HepG2 (cell line): ENCODE measurements around the gene ARFGEF2. TPM values are rescaled to one million over a fixed set of nuclear protein-coding genes. Genes with fewer than 3 reads are reported as not detected.
A peak's percentile ranks its signal among the peaks of the same experiment; 100 is the strongest.

ENCODE experiments used
- ARNT2 ChIP-seq: sonication (generic); formaldehyde crosslinking; IDR thresholded peaks from 2 replicates; pipeline ENCODE4 v1.8.0; 2022; ENCODE audit warnings: mild to moderate bottlenecking, low read depth, missing genetic modification reagents, moderate library complexity
- ASH2L ChIP-seq: fragments of 300-600, 200-600 bp; sonication (generic); IDR thresholded peaks from 2 replicates; pipeline ENCODE4 v1.7.0; 2017; ENCODE audit warnings: low read depth, mild to moderate bottlenecking, moderate library complexity, mixed read lengths, low read length; ENCODE audit not compliant: insufficient read length
- ATAD3A ChIP-seq: sonication (generic); formaldehyde crosslinking; IDR thresholded peaks from 2 replicates; pipeline ENCODE4 v1.4.0; 2020; ENCODE audit warnings: missing genetic modification reagents
- ATF7 ChIP-seq, 2 experiments: fragments of 450-650 bp in 1 of 2; sonication (generic) in 1 of 2; formaldehyde crosslinking in 1 of 2; IDR thresholded peaks; 2 replicates each; pipeline versions ENCODE4 v1.4.0 to v1.6.1; 2016 to 2020; ENCODE audit warnings: antibody characterized with exemption in 1 of 2, mild to moderate bottlenecking in 1 of 2, missing genetic modification reagents in 1 of 2
- ATRX ChIP-seq: sonication (generic); formaldehyde crosslinking; IDR thresholded peaks from 2 replicates; pipeline ENCODE4 v1.4.0; 2020; ENCODE audit warnings: missing genetic modification reagents, borderline replicate concordance
- GLI4 ChIP-seq: sonication (generic); formaldehyde crosslinking; IDR thresholded peaks from 2 replicates; pipeline ENCODE4 v1.5.1; 2020; ENCODE audit warnings: missing genetic modification reagents, mild to moderate bottlenecking, moderate library complexity, borderline replicate concordance
- MAFG ChIP-seq: sonication (generic); formaldehyde crosslinking; IDR thresholded peaks from 2 replicates; pipeline ENCODE4 v1.5.1; 2020; ENCODE audit warnings: mild to moderate bottlenecking, missing genetic modification reagents
- MLX ChIP-seq: IDR thresholded peaks from 2 replicates; pipeline ENCODE4 v1.6.1; 2016
- NAIF1 ChIP-seq: sonication (generic); formaldehyde crosslinking; IDR thresholded peaks from 2 replicates; pipeline ENCODE4 v1.5.0; 2020; ENCODE audit warnings: mild to moderate bottlenecking, missing genetic modification reagents, borderline replicate concordance
- NR2F6 ChIP-seq, 2 experiments: IDR thresholded peaks; 2 replicates each; pipeline ENCODE4 v1.6.1; 2016; ENCODE audit warnings: antibody characterized with exemption in 1 of 2, mild to moderate bottlenecking in 1 of 2
- THAP8 ChIP-seq: sonication (generic); formaldehyde crosslinking; IDR thresholded peaks from 2 replicates; pipeline ENCODE4 v1.5.1; 2020; ENCODE audit warnings: missing genetic modification reagents, mild to moderate bottlenecking, borderline replicate concordance
- THAP9 ChIP-seq: sonication (generic); formaldehyde crosslinking; IDR thresholded peaks from 2 replicates; pipeline ENCODE4; 2020; ENCODE audit warnings: missing genetic modification reagents, mild to moderate bottlenecking, borderline replicate concordance
- TRAFD1 ChIP-seq: sonication (generic); formaldehyde crosslinking; IDR thresholded peaks from 2 replicates; pipeline ENCODE4 v1.5.1; 2020; ENCODE audit warnings: missing genetic modification reagents, mild to moderate bottlenecking, borderline replicate concordance
- WIZ ChIP-seq: sonication (generic); formaldehyde crosslinking; IDR thresholded peaks from 2 replicates; pipeline ENCODE4 v1.5.1; 2020; ENCODE audit warnings: mild to moderate bottlenecking, missing genetic modification reagents
- ZNF441 ChIP-seq: sonication (generic); formaldehyde crosslinking; IDR thresholded peaks from 2 replicates; pipeline ENCODE4 v1.7.0; 2021; ENCODE audit warnings: missing genetic modification reagents, borderline replicate concordance
- ZNF563 ChIP-seq: sonication (generic); formaldehyde crosslinking; IDR thresholded peaks from 2 replicates; pipeline ENCODE4 v1.8.0; 2022; ENCODE audit warnings: mild to moderate bottlenecking, moderate library complexity, missing genetic modification reagents
- ZNF605 ChIP-seq: sonication (generic); formaldehyde crosslinking; IDR thresholded peaks from 2 replicates; pipeline ENCODE4 v1.8.0; 2022; ENCODE audit warnings: mild to moderate bottlenecking, missing genetic modification reagents
- ZNF709 ChIP-seq: sonication (generic); formaldehyde crosslinking; IDR thresholded peaks from 2 replicates; pipeline ENCODE4 v1.5.0; 2020; ENCODE audit warnings: mild to moderate bottlenecking, missing genetic modification reagents
- ZNF83 ChIP-seq: sonication (generic); formaldehyde crosslinking; IDR thresholded peaks from 2 replicates; pipeline ENCODE4 v1.4.0; 2020; ENCODE audit warnings: missing genetic modification reagents, mild to moderate bottlenecking, borderline replicate concordance
- polyA plus RNA-seq, 8 experiments: library from polyadenylated mRNA; depleted of rRNA in 3 of 8; stranded (reverse) in 7 of 8; unstranded in 1 of 8; fragments of >200 nt; fragmentation: Illumina TruSeq in 4 of 8; extraction: Trizol in 4 of 8; gene quantifications; 2 replicates each; pipeline versions ENCODE4 v1.2.1 to v1.2.3, GENCODE V29; 2011 to 2016; ENCODE audit warnings: low read depth in 4 of 8, missing spikeins in 1 of 8, mixed read lengths in 1 of 8; ENCODE audit not compliant: insufficient read depth in 1 of 8
- total RNA-seq, 5 experiments: library from RNA; depleted of rRNA; stranded (reverse); fragments of >200 nt; fragmentation: Illumina TruSeq; extraction: Trizol; gene quantifications; 2 replicates each; pipeline ENCODE4 v1.2.3, GENCODE V29; 2016; ENCODE audit warnings: low read depth in 1 of 5

ARFGEF2 gene
- total and polyA plus RNA-seq, 2 of the 13 experiments (the other 11 are each of a cell fraction or from before 2014, with no cell fraction given), result 44.0 to 60.8 TPM

- TF ChIP-seq MLX (CRISPR knock-in tag) (peak; percentile 71; the same call in 1 of the 2 replicates), ASH2L (no peak), GLI4 (CRISPR knock-in tag) (no peak; the same call in 1 of the 2 replicates), ZNF605 (CRISPR knock-in tag) (peak; percentile 60; the same call in 1 of the 2 replicates), THAP9 (CRISPR knock-in tag) (peak; percentile 69; the same call in 1 of the 2 replicates), ATRX (CRISPR knock-in tag) (no peak), MAFG (CRISPR knock-in tag) (no peak), NAIF1 (CRISPR knock-in tag) (no peak), WIZ (CRISPR knock-in tag) (no peak), ATF7 (IDR thresholded peaks at IDR 0.05) (no peak), ATF7 (CRISPR knock-in tag; IDR thresholded peaks at IDR 0.05) (peak; percentile 52; the same call in 1 of the 2 replicates), ZNF83 (CRISPR knock-in tag) (0 out of 2 replicates have a peak, but pooled peaks have one; percentile 26), TRAFD1 (CRISPR knock-in tag) (peak; percentile 97), ZNF441 (CRISPR knock-in tag) (peak; percentile 83; the same call in 1 of the 2 replicates), ARNT2 (0 out of 2 replicates have a peak, but pooled peaks have one; percentile 20), THAP8 (CRISPR knock-in tag) (no peak), ATAD3A (CRISPR knock-in tag) (no peak), NR2F6 (IDR thresholded peaks at IDR 0.05) (peak; percentile 92), NR2F6 (CRISPR knock-in tag; IDR thresholded peaks at IDR 0.05) (peak; percentile 98), ZNF563 (CRISPR knock-in tag) (peak; percentile 44; the same call in 1 of the 2 replicates), ZNF709 (CRISPR knock-in tag) (no peak)
These were observed 1.5 kb upstream of the ARFGEF2 start (continued) for GRCh38 chr20:48919882-48920526.
